ENCODE measurements around the gene LUM.

DNA sequence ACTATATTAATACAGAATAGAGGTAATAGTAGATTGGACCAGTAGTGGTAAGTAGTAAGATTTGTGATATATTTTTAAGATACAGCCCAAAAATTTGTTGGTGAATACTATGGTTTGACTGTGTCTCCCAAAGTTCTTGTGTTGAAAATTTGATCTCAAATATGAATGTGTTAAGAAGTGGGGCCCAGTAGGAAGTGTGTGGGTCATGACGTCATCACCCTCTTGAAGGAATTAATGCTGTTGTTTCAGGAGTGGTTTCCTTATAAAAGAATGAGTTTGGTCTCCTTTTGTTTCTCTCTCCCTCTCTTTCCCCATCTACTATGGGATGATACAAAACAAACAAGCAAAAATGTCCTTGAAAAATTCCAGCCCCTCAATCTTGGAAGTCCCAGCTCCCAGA lies 16.3 kb downstream of the LUM start:
- TF ChIP-seq, protein P1, sequence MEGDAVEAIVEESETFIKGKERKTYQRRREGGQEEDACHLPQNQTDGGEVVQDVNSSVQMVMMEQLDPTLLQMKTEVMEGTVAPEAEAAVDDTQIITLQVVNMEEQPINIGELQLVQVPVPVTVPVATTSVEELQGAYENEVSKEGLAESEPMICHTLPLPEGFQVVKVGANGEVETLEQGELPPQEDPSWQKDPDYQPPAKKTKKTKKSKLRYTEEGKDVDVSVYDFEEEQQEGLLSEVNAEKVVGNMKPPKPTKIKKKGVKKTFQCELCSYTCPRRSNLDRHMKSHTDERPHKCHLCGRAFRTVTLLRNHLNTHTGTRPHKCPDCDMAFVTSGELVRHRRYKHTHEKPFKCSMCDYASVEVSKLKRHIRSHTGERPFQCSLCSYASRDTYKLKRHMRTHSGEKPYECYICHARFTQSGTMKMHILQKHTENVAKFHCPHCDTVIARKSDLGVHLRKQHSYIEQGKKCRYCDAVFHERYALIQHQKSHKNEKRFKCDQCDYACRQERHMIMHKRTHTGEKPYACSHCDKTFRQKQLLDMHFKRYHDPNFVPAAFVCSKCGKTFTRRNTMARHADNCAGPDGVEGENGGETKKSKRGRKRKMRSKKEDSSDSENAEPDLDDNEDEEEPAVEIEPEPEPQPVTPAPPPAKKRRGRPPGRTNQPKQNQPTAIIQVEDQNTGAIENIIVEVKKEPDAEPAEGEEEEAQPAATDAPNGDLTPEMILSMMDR (IDR thresholded peaks at IDR 0.05; ENCODE audit: low read length) = no peak
- no peak for TF ChIP-seq EZH2 (IDR thresholded peaks at IDR 0.05; ENCODE audit: borderline replicate concordance, low read length)

Measured in OCI-LY1 (cell line).